ENCODE measurements around the gene PIK3R5.

PIK3R5 gene

GRCh38 chr17:9004961-9005285 is 39.4 kb upstream of the PIK3R5 start:
- TF ChIP-seq, protein P1, sequence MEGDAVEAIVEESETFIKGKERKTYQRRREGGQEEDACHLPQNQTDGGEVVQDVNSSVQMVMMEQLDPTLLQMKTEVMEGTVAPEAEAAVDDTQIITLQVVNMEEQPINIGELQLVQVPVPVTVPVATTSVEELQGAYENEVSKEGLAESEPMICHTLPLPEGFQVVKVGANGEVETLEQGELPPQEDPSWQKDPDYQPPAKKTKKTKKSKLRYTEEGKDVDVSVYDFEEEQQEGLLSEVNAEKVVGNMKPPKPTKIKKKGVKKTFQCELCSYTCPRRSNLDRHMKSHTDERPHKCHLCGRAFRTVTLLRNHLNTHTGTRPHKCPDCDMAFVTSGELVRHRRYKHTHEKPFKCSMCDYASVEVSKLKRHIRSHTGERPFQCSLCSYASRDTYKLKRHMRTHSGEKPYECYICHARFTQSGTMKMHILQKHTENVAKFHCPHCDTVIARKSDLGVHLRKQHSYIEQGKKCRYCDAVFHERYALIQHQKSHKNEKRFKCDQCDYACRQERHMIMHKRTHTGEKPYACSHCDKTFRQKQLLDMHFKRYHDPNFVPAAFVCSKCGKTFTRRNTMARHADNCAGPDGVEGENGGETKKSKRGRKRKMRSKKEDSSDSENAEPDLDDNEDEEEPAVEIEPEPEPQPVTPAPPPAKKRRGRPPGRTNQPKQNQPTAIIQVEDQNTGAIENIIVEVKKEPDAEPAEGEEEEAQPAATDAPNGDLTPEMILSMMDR (conservative IDR thresholded peaks at IDR 0.05; ENCODE audit: control insufficient read depth, insufficient read depth, low read depth, low read length): no peak
- H3K4me3 ChIP-seq (ENCODE audit: control insufficient read depth, low read depth, low read length): no peak overlapping the region
- DNase-seq (ENCODE audit: low read depth): no peak

DNA sequence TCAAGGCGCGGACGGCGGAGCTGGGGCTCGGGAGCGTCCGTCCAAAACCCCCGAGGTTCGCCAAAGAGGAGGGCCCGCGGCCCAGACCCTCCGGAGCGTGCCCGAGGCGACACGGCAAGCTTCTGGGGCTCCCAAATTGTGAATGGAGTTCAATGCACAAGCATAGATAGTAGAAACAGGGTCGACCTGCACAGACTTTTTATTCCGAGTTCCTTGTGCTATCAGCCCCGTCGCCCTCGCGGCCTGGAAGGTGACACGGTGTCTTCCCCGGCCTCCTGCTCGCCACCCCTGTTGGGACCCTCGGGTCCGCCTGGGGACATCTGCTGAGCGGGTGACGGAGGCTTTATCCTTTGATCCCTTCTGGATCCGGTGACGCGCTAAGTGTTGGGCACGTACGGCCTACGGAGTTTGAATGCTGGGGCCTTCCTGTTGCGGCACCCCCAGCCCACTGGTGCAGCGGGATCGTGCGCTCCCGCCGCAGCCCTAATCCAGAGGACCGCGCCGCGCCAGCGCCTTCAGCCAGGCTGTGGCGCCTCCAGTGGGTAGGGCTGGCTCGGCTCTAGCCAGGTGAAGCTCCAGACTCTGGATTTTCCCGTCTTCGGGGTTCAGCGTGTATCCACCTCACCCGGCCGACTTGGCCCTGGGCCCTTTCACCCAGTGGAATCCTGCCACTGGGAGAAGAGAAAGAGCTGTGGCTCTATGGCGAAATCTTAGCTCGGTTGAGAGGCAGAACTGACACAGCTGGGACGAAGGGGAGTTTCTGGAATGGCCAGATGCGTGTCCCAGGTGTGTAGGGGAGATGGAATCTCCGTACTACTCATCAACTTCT is 38.8 kb upstream of the PIK3R5 start:
- DNase-seq (ENCODE audit: low read depth): no peak
- H3K4me3 ChIP-seq (ENCODE audit: control insufficient read depth, low read depth, low read length): no peak overlapping the region
- TF ChIP-seq, protein P1 (conservative IDR thresholded peaks at IDR 0.05; ENCODE audit: control insufficient read depth, insufficient read depth, low read depth, low read length): no peak

- TF ChIP-seq, protein P1 (conservative IDR thresholded peaks at IDR 0.05; ENCODE audit: control insufficient read depth, insufficient read depth, low read depth, low read length): no peak
- H3K4me3 ChIP-seq (ENCODE audit: control insufficient read depth, low read depth, low read length): no peak overlapping the region
- no peak for DNase-seq (ENCODE audit: low read depth)
Measured at GRCh38 chr17:9003355-9004131, 38.0 kb upstream of the PIK3R5 start.

DNA sequence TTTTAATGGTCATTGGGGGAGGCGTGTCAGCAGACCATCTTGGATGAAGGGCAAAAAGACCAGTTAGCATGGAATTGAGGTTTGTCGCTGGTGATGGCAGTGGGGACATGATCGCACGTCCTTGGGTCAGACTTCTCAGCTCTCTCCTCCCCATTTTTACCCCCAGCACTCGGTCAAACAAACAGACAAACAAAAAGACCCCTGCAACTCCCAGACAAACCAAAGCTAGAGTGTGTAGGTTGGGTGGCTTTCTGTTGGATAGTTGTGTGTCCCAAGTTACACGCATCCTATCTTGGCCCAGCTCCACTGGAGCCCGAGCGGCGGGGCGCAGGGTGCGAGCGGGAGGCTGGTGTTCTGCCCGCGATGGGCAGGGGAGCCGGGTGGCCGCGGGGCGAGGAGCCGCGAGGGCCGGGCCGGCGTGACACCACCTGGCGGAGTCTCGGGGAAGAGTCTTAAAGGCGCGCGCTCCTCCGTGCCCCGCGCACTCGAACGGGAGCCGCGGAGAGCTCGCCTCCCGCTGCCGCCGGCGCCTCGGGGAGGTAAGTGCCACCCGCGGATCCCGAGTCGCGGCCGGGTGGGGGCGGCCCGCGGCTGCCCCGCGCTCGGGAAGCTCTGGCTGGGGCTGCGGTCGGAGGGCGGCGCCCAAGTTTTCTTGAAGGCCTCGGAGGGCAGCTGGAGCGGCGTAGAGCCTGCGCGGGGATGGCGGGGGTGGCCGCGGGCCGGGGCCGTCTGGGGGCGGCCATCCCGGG is 37.3 kb upstream of the PIK3R5 start:
- no peak overlapping the region for H3K4me3 ChIP-seq (ENCODE audit: control insufficient read depth, low read depth, low read length)
- no peak for DNase-seq (ENCODE audit: low read depth)
- TF ChIP-seq, protein P1 (conservative IDR thresholded peaks at IDR 0.05; ENCODE audit: control insufficient read depth, insufficient read depth, low read depth, low read length): no peak

GRCh38 chr17:9002227-9002605 is 36.7 kb upstream of the PIK3R5 start:
- no peak for DNase-seq (ENCODE audit: low read depth)
- TF ChIP-seq, protein P1 (conservative IDR thresholded peaks at IDR 0.05; ENCODE audit: control insufficient read depth, insufficient read depth, low read depth, low read length): no peak
- no peak overlapping the region for H3K4me3 ChIP-seq (ENCODE audit: control insufficient read depth, low read depth, low read length)

GRCh38 chr17:9001559-9001958 is 36.1 kb upstream of the PIK3R5 start:
- TF ChIP-seq, protein P1 (conservative IDR thresholded peaks at IDR 0.05; ENCODE audit: control insufficient read depth, insufficient read depth, low read depth, low read length): no peak
- H3K4me3 ChIP-seq (ENCODE audit: control insufficient read depth, low read depth, low read length): no peak overlapping the region
- no peak for DNase-seq (ENCODE audit: low read depth)
